Upper lobe of left lung (tissue), 4 donors: ENCODE measurements around the gene AKAP6.

ENCODE experiments used
- EP300 ChIP-seq, 4 donors: sonication (generic); formaldehyde crosslinking; IDR thresholded peaks; one replicate each; pipeline ENCODE4 v1.5.1; 2017; ENCODE audit warnings: antibody characterized with exemption in 4 of 4, control low read depth in 2 of 4
- POLR2AphosphoS5 ChIP-seq, 2 donors: sonication (generic); formaldehyde crosslinking; IDR thresholded peaks; one replicate each; pipeline ENCODE4 v1.5.1; 2017; ENCODE audit warnings: antibody characterized with exemption in 2 of 2
- TF ChIP-seq, protein P1 (sequence below), 6 experiments: fragments of 450-650 bp in 4 of 6; fragments of 200-600 bp in 2 of 6; sonication (generic) in 2 of 6; IDR thresholded peaks; one replicate each; pipeline ENCODE4 v1.5.1; 2016 to 2019; ENCODE audit warnings: antibody characterized with exemption in 6 of 6

DNA sequence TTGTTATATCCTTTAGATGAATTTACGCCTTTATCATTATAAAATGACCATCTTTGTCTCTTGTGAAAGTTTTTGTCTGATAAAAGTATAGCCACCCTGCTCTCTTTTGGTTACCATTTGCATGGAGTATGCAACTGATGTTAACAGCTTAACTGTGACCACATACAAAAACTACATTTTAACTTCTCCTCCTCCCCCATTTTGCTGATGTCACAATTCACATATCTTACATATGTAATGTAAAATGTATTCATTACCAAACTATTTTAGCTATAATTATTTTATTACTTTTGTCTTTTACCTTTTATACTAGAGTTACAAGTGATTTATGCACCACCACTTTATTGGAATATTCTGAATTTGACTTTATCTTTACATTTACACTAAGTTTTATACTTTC is 425.1 kb downstream of the AKAP6 start:
- TF ChIP-seq POLR2AphosphoS5 (IDR thresholded peaks at IDR 0.05) = no peak
- TF ChIP-seq, protein P1, sequence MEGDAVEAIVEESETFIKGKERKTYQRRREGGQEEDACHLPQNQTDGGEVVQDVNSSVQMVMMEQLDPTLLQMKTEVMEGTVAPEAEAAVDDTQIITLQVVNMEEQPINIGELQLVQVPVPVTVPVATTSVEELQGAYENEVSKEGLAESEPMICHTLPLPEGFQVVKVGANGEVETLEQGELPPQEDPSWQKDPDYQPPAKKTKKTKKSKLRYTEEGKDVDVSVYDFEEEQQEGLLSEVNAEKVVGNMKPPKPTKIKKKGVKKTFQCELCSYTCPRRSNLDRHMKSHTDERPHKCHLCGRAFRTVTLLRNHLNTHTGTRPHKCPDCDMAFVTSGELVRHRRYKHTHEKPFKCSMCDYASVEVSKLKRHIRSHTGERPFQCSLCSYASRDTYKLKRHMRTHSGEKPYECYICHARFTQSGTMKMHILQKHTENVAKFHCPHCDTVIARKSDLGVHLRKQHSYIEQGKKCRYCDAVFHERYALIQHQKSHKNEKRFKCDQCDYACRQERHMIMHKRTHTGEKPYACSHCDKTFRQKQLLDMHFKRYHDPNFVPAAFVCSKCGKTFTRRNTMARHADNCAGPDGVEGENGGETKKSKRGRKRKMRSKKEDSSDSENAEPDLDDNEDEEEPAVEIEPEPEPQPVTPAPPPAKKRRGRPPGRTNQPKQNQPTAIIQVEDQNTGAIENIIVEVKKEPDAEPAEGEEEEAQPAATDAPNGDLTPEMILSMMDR (IDR thresholded peaks at IDR 0.05) = no peak
- TF ChIP-seq EP300 (IDR thresholded peaks at IDR 0.05) = no peak
